ENCODE data around the gene CIB2. TPM values are rescaled to one million over a fixed set of nuclear protein-coding genes. Genes with fewer than 3 reads are reported as not detected.

CIB2 gene
- total RNA-seq, 1 experiment from 2014 or later = 43.2 TPM

DNA sequence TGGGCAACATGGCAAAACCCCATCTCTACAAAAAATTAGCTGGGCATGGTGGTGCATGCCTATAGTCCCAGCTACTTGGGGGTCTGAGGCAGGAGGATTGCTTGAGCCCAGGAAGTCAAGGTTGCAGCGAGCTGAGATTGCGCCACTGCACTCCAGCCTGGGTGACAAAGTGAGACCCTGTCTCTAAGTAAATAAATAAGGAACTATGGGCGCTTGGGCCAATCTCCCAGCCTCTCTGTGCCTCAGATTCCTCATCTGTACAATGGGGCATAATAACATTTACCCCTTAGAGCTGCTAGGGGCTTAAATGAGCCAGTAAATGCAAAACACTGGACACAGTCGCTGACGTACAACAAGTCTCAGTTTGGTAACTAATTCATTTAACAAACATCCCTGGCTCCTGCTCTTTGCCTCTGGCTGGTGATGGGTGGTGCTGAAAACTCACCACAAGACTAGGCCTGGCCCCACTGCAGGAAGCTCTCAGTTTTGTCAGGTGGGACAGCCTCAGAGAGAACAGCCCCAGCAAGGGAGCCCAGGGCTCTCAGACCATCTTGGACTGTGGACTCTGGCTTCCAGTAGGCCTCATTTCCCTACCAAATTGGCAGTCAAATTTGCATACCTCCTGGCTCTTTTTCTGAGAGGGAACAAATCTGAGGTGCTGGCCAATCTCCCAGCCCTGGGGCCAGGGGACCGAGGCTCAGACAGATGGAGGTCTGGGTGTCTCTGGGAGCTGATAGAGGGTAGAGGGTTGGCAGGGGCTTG is 47.4 kb downstream of the CIB2 start:
- no peaks in the 10 kb centered on the region for H3K9me3 ChIP-seq (ENCODE audit: control insufficient read depth, low read depth, low read length)
- H4K20me1 ChIP-seq (ENCODE audit: control insufficient read depth, insufficient read depth, insufficient read length) = no peaks in the 10 kb centered on the region
- H2AK5ac ChIP-seq (ENCODE audit: insufficient read length, low read length) = no peak overlapping the region
- H4K8ac ChIP-seq (replicated peaks; ENCODE audit: insufficient read length, low read depth, low read length) = no peak overlapping the region
- no peak overlapping the region for H3K4ac ChIP-seq (ENCODE audit: low read depth, low read length)
- H3K27me3 ChIP-seq (ENCODE audit: insufficient read depth, low read length) = no peaks in the 10 kb centered on the region
- no peak overlapping the region for H2BK5ac ChIP-seq (ENCODE audit: insufficient read length, low read length)
- no peaks in the 10 kb centered on the region for H3K23me2 ChIP-seq (ENCODE audit: insufficient read length, low read depth, low read length, poor library complexity, severe bottlenecking)
- H3K27ac Mint-ChIP-seq = no peak overlapping the region; a peak in 1 of 7 replicates
- H4K5ac ChIP-seq (ENCODE audit: insufficient read length, low read depth, low read length) = no peak overlapping the region
- no peak overlapping the region for H3K23ac ChIP-seq (ENCODE audit: insufficient read length, low read depth, low read length)
- no peak overlapping the region for H3K56ac ChIP-seq (ENCODE audit: insufficient read length, low read depth, low read length)
- H3K4me2 ChIP-seq (ENCODE audit: insufficient read depth, insufficient read length, low read length) = no peak overlapping the region
- H3K9me3 Mint-ChIP-seq = no peaks in the 10 kb centered on the region
- H2BK12ac ChIP-seq (ENCODE audit: insufficient read length, low read depth, low read length) = no peak overlapping the region
- TF ChIP-seq, protein P1, sequence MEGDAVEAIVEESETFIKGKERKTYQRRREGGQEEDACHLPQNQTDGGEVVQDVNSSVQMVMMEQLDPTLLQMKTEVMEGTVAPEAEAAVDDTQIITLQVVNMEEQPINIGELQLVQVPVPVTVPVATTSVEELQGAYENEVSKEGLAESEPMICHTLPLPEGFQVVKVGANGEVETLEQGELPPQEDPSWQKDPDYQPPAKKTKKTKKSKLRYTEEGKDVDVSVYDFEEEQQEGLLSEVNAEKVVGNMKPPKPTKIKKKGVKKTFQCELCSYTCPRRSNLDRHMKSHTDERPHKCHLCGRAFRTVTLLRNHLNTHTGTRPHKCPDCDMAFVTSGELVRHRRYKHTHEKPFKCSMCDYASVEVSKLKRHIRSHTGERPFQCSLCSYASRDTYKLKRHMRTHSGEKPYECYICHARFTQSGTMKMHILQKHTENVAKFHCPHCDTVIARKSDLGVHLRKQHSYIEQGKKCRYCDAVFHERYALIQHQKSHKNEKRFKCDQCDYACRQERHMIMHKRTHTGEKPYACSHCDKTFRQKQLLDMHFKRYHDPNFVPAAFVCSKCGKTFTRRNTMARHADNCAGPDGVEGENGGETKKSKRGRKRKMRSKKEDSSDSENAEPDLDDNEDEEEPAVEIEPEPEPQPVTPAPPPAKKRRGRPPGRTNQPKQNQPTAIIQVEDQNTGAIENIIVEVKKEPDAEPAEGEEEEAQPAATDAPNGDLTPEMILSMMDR (conservative IDR thresholded peaks at IDR 0.05) = no peak
- no peak overlapping the region for H3K9ac ChIP-seq (ENCODE audit: extremely low read depth, insufficient read length, low read length)
- peaks cover 9% of the 10 kb centered on the region in 2 experiments for H3K4me1 Mint-ChIP-seq
- no peak overlapping the region for H2BK20ac ChIP-seq (ENCODE audit: low read depth, low read length, poor library complexity, severe bottlenecking)
- H3K14ac ChIP-seq (ENCODE audit: insufficient read depth, low read length) = no peak overlapping the region
- no peak for DNase-seq
- no peaks in the 10 kb centered on the region for H3K79me1 ChIP-seq (ENCODE audit: insufficient read depth, low read depth, low read length, poor library complexity, severe bottlenecking)
- H3K27me3 Mint-ChIP-seq (ENCODE audit: low read depth) = peaks cover 5% of the 10 kb centered on the region
- H3K4me1 ChIP-seq (ENCODE audit: insufficient read depth, low read length) = no peaks in the 10 kb centered on the region
- no peak overlapping the region for H4K91ac ChIP-seq (ENCODE audit: insufficient read length, low read depth, low read length)
- no peaks in the 10 kb centered on the region for H3K36me3 Mint-ChIP-seq (ENCODE audit: insufficient read depth in 1 of 3, low read depth in 3 of 3)
- no peak overlapping the region for H2BK15ac ChIP-seq (ENCODE audit: low read depth, low read length)
- H2AFZ ChIP-seq (ENCODE audit: low read length) = no peak overlapping the region
- no peak overlapping the region for H3K27ac ChIP-seq (ENCODE audit: insufficient read length, low read depth, low read length)
- no peak overlapping the region for H3K18ac ChIP-seq (ENCODE audit: insufficient read length, low read depth, low read length)
- no peak overlapping the region for H3K4me3 Mint-ChIP-seq
- no peak overlapping the region for H3T11ph ChIP-seq (ENCODE audit: low read length)
- H2BK120ac ChIP-seq (ENCODE audit: low read depth, low read length, poor library complexity, severe bottlenecking) = no peak overlapping the region
- WGBS (ENCODE audit: extremely low coverage, insufficient read length, low lambda C conversion rate) = no CpG with 5 or more reads among the region's 6 CpGs
- no peaks in the 10 kb centered on the region for H3K79me2 ChIP-seq (ENCODE audit: insufficient read depth, low read length)
